GM18873 (cell line): ENCODE measurements around the gene AHDC1.
"Not testable (repeated sequence)": the region's sequence is repeated elsewhere in the genome, so short reads cannot be mapped to it uniquely, and the experiment has no call there.

ENCODE experiments used
- ATAC-seq: cut with Tn5 transposase; IDR thresholded peaks from one replicate; pipeline ENCODE4 v1.9.1; 2021; ENCODE audit warnings: mild to moderate bottlenecking, moderate library complexity, moderate number of reproducible peaks; ENCODE audit not compliant: unreplicated experiment, low FRiP score

AHDC1 gene

GRCh38 chr1:27539901-27540861 is 63.8 kb downstream of the AHDC1 start:
- no peak for ATAC-seq

- no peak for ATAC-seq
Observed at GRCh38 chr1:27538793-27539192, 65.2 kb downstream of the AHDC1 start.

- ATAC-seq: not testable (repeated sequence)
Observed at GRCh38 chr1:27538305-27538676, 65.7 kb downstream of the AHDC1 start.

GRCh38 chr1:27536767-27537166 is 67.2 kb downstream of the AHDC1 start:
- ATAC-seq: no peak

GRCh38 chr1:27536010-27536757 is 67.8 kb downstream of the AHDC1 start:
- ATAC-seq: no peak

GRCh38 chr1:27535386-27535785 is 68.6 kb downstream of the AHDC1 start:
- ATAC-seq: no peak

- ATAC-seq: no peak
Observed at GRCh38 chr1:27531959-27532685, 71.8 kb downstream of the AHDC1 start.

- no peak for ATAC-seq
Observed at GRCh38 chr1:27530192-27530591, 73.8 kb downstream of the AHDC1 start.

- no peak for ATAC-seq
Observed at GRCh38 chr1:27529704-27530018, 74.3 kb downstream of the AHDC1 start.

- no peak for ATAC-seq
Observed at GRCh38 chr1:27528818-27529703, 74.9 kb downstream of the AHDC1 start.

GRCh38 chr1:27527890-27528817 is 75.8 kb downstream of the AHDC1 start:
- no peak for ATAC-seq

GRCh38 chr1:27527223-27527889 is 76.6 kb downstream of the AHDC1 start:
- no peak for ATAC-seq

- ATAC-seq: no peak
Observed at GRCh38 chr1:27526569-27527222, 77.2 kb downstream of the AHDC1 start.

GRCh38 chr1:27525296-27526272 is 78.4 kb downstream of the AHDC1 start:
- ATAC-seq: no peak

- ATAC-seq: no peak
Observed at GRCh38 chr1:27523337-27524020, 80.5 kb downstream of the AHDC1 start.
